MCF 10A (cell line): Measurements from ENCODE around the gene ANO8. TPM values are rescaled to one million over a fixed set of nuclear protein-coding genes. Genes with fewer than 3 reads are reported as not detected.
A peak's percentile ranks its signal among the peaks of the same experiment; 100 is the strongest.

Source experiments
- BruUV-seq: library from RNA; stranded (reverse); fragments of 400-500 nt; replicated peaks from 2 replicates; lab custom pipeline; 2021; lab: Mats Ljungman, UMichigan
- CTCF ChIA-PET: fragments of 300-600 bp; sonication (Branson Sonifier 250); formaldehyde crosslinking; extraction: SDS; loops from one replicate; lab custom pipeline; 2021; ENCODE audit warnings: antibody characterized with exemption, inconsistent platforms; lab: Yijun Ruan, JAX
- POLR2A ChIA-PET: fragments of 300-600, 350-650 bp; sonication (Branson Sonifier 250); formaldehyde crosslinking; extraction: SDS; loops from one replicate; lab custom pipeline; 2020; ENCODE audit warnings: antibody characterized with exemption, inconsistent platforms; lab: Yijun Ruan, JAX
- DNase-seq: peaks from one replicate; pipeline ENCODE4 v3.0.0-alpha.2; 2018; ENCODE audit not compliant: unreplicated experiment
- H3K27ac Mint-ChIP-seq: one replicate; pipeline ENCODE4 v1.8.0; 2022; ENCODE audit warnings: mild to moderate bottlenecking, low read depth, mixed read lengths; ENCODE audit not compliant: unreplicated experiment
- H3K27me3 Mint-ChIP-seq: one replicate; pipeline ENCODE4 v1.8.0; 2022; ENCODE audit warnings: mixed read lengths; ENCODE audit not compliant: insufficient read depth, unreplicated experiment
- H3K36me3 Mint-ChIP-seq: one replicate; pipeline ENCODE4 v1.8.0; 2022; ENCODE audit warnings: mild to moderate bottlenecking, moderate library complexity, mixed read lengths; ENCODE audit not compliant: insufficient read depth, unreplicated experiment
- H3K4me1 Mint-ChIP-seq: one replicate; pipeline ENCODE4 v1.8.0; 2022; ENCODE audit warnings: mixed read lengths; ENCODE audit not compliant: insufficient read depth, unreplicated experiment
- H3K4me3 Mint-ChIP-seq: one replicate; pipeline ENCODE4 v1.8.0; 2022; ENCODE audit warnings: mild to moderate bottlenecking, moderate library complexity, mixed read lengths; ENCODE audit not compliant: unreplicated experiment
- H3K9me3 Mint-ChIP-seq: one replicate; pipeline ENCODE4 v1.8.0; 2022; ENCODE audit warnings: mixed read lengths; ENCODE audit not compliant: unreplicated experiment
- intact Hi-C: fragments of 100-400 bp; cut with micrococcal nuclease; formaldehyde crosslinking; loops from 2 replicates; pipeline ENCODE4 v1.14.1; 2022
- total RNA-seq: library from RNA; stranded (reverse); gene quantifications from 2 replicates; pipeline ENCODE4 v1.2.3, GENCODE V29; 2022
- TF ChIP-seq, protein P1 (sequence below): fragments of 200-600 bp; IDR thresholded peaks from one replicate; pipeline ENCODE4 v1.8.0; 2022; ENCODE audit warnings: antibody characterized with exemption, mild to moderate bottlenecking; ENCODE audit not compliant: unreplicated experiment

Gene ANO8
- total RNA-seq, 1 experiment from 2014 or later: 13.0 TPM

- H3K27me3 Mint-ChIP-seq: no peaks in the 10 kb centered on the region
- CTCF ChIA-PET: interaction anchor here (0.5 to 0.9 kb wide), 2 partner anchors 29 to 246 kb away, joined by 3 to 4 read pairs; no protein-coding TSS in a partner anchor
- POLR2A ChIA-PET: interaction anchor here (0.7 to 2.9 kb wide), 2 partner anchors 10 to 64 kb away, joined by 3 to 15 read pairs; no protein-coding TSS in a partner anchor
These were observed 11.2 kb downstream of the ANO8 start for GRCh38 chr19:17323300-17323963.

DNA sequence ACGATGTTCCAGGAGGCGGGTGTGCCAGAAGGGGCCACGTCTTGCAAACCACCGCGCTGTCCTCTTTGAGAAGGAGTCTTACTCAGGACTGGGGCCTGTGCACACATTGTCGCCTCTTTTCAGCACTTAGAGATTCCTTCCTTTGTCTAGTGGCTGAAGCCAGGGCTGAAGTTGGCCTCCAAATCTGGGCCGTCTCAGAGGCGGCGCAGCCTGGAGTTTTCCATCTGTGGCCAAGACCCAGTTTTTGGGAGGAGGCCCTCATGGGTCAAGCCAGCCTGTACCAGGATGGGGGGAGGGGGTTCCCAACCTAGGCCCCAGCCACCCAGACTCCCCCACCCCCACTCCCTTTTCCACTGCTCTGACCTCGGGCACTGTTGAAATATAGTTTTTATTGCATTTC lies 11.8 kb downstream of the ANO8 start:
- no peak for DNase-seq
- TF ChIP-seq, protein P1, sequence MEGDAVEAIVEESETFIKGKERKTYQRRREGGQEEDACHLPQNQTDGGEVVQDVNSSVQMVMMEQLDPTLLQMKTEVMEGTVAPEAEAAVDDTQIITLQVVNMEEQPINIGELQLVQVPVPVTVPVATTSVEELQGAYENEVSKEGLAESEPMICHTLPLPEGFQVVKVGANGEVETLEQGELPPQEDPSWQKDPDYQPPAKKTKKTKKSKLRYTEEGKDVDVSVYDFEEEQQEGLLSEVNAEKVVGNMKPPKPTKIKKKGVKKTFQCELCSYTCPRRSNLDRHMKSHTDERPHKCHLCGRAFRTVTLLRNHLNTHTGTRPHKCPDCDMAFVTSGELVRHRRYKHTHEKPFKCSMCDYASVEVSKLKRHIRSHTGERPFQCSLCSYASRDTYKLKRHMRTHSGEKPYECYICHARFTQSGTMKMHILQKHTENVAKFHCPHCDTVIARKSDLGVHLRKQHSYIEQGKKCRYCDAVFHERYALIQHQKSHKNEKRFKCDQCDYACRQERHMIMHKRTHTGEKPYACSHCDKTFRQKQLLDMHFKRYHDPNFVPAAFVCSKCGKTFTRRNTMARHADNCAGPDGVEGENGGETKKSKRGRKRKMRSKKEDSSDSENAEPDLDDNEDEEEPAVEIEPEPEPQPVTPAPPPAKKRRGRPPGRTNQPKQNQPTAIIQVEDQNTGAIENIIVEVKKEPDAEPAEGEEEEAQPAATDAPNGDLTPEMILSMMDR: no peak
- H3K9me3 Mint-ChIP-seq: no peaks in the 10 kb centered on the region
- no peak overlapping the region for H3K4me3 Mint-ChIP-seq
- H3K27me3 Mint-ChIP-seq: no peaks in the 10 kb centered on the region
- no TSS peak for BruUV-seq
- POLR2A ChIA-PET: no interaction called here
- CTCF ChIA-PET: no interaction called here
- intact Hi-C loops: no loop called here
- peaks cover 5% of the 10 kb centered on the region for H3K4me1 Mint-ChIP-seq
- peaks cover 61% of the 10 kb centered on the region for H3K36me3 Mint-ChIP-seq
- peak overlapping the region; percentile 92 for H3K27ac Mint-ChIP-seq

More at GRCh38 chr19:17323300-17323963, 11.2 kb downstream of the ANO8 start:
- intact Hi-C loops: no loop called here
- Mint-ChIP-seq H3K9me3 (no peaks in the 10 kb centered on the region), H3K36me3 (peaks cover 61% of the 10 kb centered on the region), H3K27ac (no peak overlapping the region), H3K4me3 (no peak overlapping the region), H3K4me1 (peaks cover 5% of the 10 kb centered on the region)
- BruUV-seq: no TSS peak
- DNase-seq: no peak
- TF ChIP-seq, protein P1: no peak

DNA sequence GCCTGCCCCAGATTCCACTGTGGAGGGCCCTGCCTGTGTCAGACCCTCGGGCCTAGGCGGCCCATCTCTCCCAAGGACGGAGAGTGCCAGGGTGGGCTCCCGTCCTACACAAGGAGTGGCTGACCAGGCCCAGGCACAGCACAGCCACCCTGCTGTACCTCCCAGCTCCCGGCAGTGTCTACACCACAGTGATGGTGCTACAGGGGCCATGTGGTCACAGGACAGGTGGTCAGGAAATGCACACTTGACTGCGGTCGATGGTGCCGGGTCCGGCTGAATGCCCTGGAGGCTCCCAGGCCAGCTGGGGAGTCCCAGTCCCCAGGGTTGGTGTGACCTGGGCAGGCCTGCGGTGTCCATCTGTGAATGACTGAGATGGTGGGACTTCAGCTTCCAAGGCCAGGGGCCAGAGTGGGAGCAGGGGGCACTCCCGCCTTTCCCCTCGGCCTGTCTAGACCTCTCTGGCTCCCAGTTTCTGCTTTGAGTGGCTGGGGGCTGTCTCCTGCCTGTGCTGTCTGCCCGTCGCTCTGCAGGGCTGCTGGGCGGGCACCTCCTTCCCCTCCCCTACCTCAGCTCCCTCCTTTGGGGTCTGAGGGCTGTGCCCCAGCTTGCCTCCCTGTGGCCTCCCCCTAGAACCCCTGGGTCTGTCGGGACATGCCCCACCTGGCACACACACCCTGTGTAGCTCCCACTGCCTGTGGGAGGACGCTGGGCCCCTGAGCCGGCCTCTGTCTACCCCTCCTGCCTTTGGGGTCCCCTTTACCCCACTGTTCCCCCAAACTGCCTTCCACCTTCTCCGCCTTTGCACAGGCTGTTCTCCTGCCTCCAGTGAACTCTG lies 12.8 kb downstream of the ANO8 start:
- intact Hi-C loops: no loop called here
- Mint-ChIP-seq H3K4me3 (no peak overlapping the region), H3K27ac (peak overlapping the region; percentile 92), H3K36me3 (peaks cover 67% of the 10 kb centered on the region), H3K9me3 (no peaks in the 10 kb centered on the region), H3K27me3 (no peaks in the 10 kb centered on the region), H3K4me1 (peaks cover 5% of the 10 kb centered on the region)
- no peak for DNase-seq
- POLR2A ChIA-PET: no interaction called here
- CTCF ChIA-PET: interaction anchor here (1.1 kb wide), 1 partner anchor 12 kb away, joined by 3 read pairs; no protein-coding TSS in a partner anchor
- BruUV-seq: no TSS peak
- TF ChIP-seq, protein P1: no peak

DNA sequence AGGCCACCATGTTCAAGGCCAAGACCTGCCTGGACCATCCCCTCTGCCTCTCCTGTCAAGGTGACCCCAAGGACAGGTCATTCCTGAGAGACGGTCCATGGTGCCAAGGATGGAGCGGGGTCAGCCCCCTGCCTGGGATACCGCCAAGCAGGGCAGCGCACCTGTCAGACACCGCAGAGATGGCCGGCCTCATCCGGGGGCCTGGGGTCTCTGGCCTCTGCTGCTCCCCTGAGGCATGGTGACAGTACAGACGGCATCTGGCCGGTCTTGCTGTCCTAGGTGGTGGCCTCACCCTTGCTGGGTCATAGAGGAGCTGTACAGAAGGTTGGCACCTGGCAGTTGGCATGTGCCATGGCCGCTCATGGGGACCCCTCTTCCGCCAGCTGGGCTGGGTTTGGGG lies 14.2 kb downstream of the ANO8 start:
- ChIA-PET POLR2A (no interaction called here), CTCF (interaction anchor here (0.6 to 1.1 kb wide), 3 partner anchors 13 to 1066 kb away, joined by 3 read pairs; no protein-coding TSS in a partner anchor)
- no peaks in the 10 kb centered on the region for H3K9me3 Mint-ChIP-seq
- BruUV-seq: no TSS peak
- no peak overlapping the region for H3K27ac Mint-ChIP-seq
- H3K27me3 Mint-ChIP-seq: no peaks in the 10 kb centered on the region
- peaks cover 70% of the 10 kb centered on the region for H3K36me3 Mint-ChIP-seq
- H3K4me1 Mint-ChIP-seq: no peaks in the 10 kb centered on the region
- TF ChIP-seq, protein P1: no peak
- no peak overlapping the region for H3K4me3 Mint-ChIP-seq
- no peak for DNase-seq
- intact Hi-C loops: no loop called here
